CD14-positive monocyte (primary cell): ENCODE data around the gene MC5R. TPM values are rescaled to one million over a fixed set of nuclear protein-coding genes. Genes with fewer than 3 reads are reported as not detected.

Source experiments
- DNase-seq, 3 donors: peaks; one replicate each; pipeline ENCODE4 v3.0.0-alpha.2; 2011 to 2022
- H2AFZ ChIP-seq: 2 replicates; pipeline ENCODE4 v1.6.0; 2012; ENCODE audit warnings: mild to moderate bottlenecking, low read depth, low read length, inconsistent platforms; ENCODE audit not compliant: insufficient read depth, poor library complexity, severe bottlenecking
- H3K27ac ChIP-seq, 2 donors: 1 replicate in 1 of 2; 2 replicates in 1 of 2; pipeline ENCODE4 v1.5.1; 2012 to 2013; ENCODE audit warnings: low read length in 2 of 2, control low read depth in 1 of 2, inconsistent platforms in 1 of 2, low read depth in 1 of 2, mild to moderate bottlenecking in 1 of 2
- H3K27me3 ChIP-seq, 2 donors: one replicate each; pipeline versions ENCODE4 v1.6.0 to v1.6.1; 2011 to 2013; ENCODE audit warnings: low read length in 2 of 2; ENCODE audit not compliant: control insufficient read depth in 2 of 2, insufficient read depth in 2 of 2
- H3K36me3 ChIP-seq, 2 donors: replicated peaks in 1 of 2; 1 replicate in 1 of 2; 2 replicates in 1 of 2; pipeline versions ENCODE4 v1.5.1 to v1.6.1; 2012 to 2013; ENCODE audit warnings: low read length in 2 of 2, control low read depth in 1 of 2, inconsistent platforms in 1 of 2, mild to moderate bottlenecking in 1 of 2; ENCODE audit not compliant: insufficient read depth in 2 of 2, control insufficient read depth in 1 of 2
- H3K4me1 ChIP-seq, 2 donors: 1 replicate in 1 of 2; 2 replicates in 1 of 2; pipeline versions ENCODE4 v1.5.1 to v1.6.1; 2012 to 2013; ENCODE audit warnings: low read length in 2 of 2, control low read depth in 1 of 2, inconsistent platforms in 1 of 2, mild to moderate bottlenecking in 1 of 2, moderate library complexity in 1 of 2; ENCODE audit not compliant: insufficient read depth in 2 of 2, control insufficient read depth in 1 of 2
- H3K4me2 ChIP-seq: replicated peaks from 2 replicates; pipeline ENCODE3; 2012; ENCODE audit warnings: low read length, moderate library complexity, mild to moderate bottlenecking; ENCODE audit not compliant: poor library complexity, severe bottlenecking; ENCODE audit errors: extremely low read depth
- H3K4me3 ChIP-seq, 3 experiments: fragments of 200-600 bp in 1 of 3; sonication (generic) in 1 of 3; replicated peaks in 1 of 3; 1 replicate in 2 of 3; 2 replicates in 1 of 3; pipeline ENCODE4 v1.5.1; 2011 to 2013; ENCODE audit warnings: low read length in 3 of 3, mild to moderate bottlenecking in 3 of 3, control low read depth in 2 of 3, low read depth in 2 of 3, inconsistent platforms in 1 of 3, moderate library complexity in 1 of 3
- H3K79me2 ChIP-seq: 2 replicates; pipeline ENCODE4 v1.6.0; 2012; ENCODE audit warnings: mild to moderate bottlenecking, control low read depth, inconsistent platforms, low read length, moderate library complexity; ENCODE audit not compliant: insufficient read depth
- H3K9ac ChIP-seq: 2 replicates; pipeline ENCODE4 v1.6.0; 2017; ENCODE audit warnings: low read length, mild to moderate bottlenecking; ENCODE audit not compliant: insufficient read depth, poor library complexity, severe bottlenecking
- H3K9me3 ChIP-seq, 2 donors: replicated peaks in 1 of 2; 1 replicate in 1 of 2; 2 replicates in 1 of 2; pipeline versions ENCODE4 v1.5.1 to v1.6.1; 2012 to 2013; ENCODE audit warnings: low read length in 2 of 2, control low read depth in 1 of 2; ENCODE audit not compliant: control insufficient read depth in 1 of 2, insufficient read depth in 1 of 2
- H4K20me1 ChIP-seq: 2 replicates; pipeline ENCODE4 v1.6.0; 2012; ENCODE audit warnings: mild to moderate bottlenecking, low read length, control low read depth, moderate library complexity; ENCODE audit not compliant: insufficient read depth
- H3K27ac Mint-ChIP-seq, 7 donors: one replicate each; pipeline ENCODE4 v1.8.0; 2020; ENCODE audit warnings: mild to moderate bottlenecking in 7 of 7, mixed read lengths in 7 of 7, moderate library complexity in 6 of 7, inconsistent platforms in 2 of 7
- H3K27me3 Mint-ChIP-seq, 3 donors: one replicate each; pipeline ENCODE4 v1.8.0; 2021 to 2022; ENCODE audit warnings: low read depth in 3 of 3, mild to moderate bottlenecking in 3 of 3, mixed read lengths in 3 of 3, moderate library complexity in 3 of 3, inconsistent platforms in 1 of 3
- H3K36me3 Mint-ChIP-seq, 2 donors: one replicate each; pipeline ENCODE4 v1.8.0; 2020; ENCODE audit warnings: mixed read lengths in 2 of 2, inconsistent platforms in 1 of 2, mild to moderate bottlenecking in 1 of 2
- H3K4me1 Mint-ChIP-seq: one replicate; pipeline ENCODE4 v1.8.0; 2020; ENCODE audit warnings: mild to moderate bottlenecking, mixed read lengths
- H3K4me3 Mint-ChIP-seq, 2 donors: one replicate each; pipeline ENCODE4 v1.8.0; 2020; ENCODE audit warnings: mild to moderate bottlenecking in 2 of 2, mixed read lengths in 2 of 2, moderate library complexity in 1 of 2
- H3K9me3 Mint-ChIP-seq, 7 donors: one replicate each; pipeline ENCODE4 v1.8.0; 2020 to 2022; ENCODE audit warnings: mixed read lengths in 7 of 7, mild to moderate bottlenecking in 6 of 7, moderate library complexity in 6 of 7, inconsistent platforms in 2 of 7
- CTCF ChIP-seq: fragments of 200-600 bp; IDR thresholded peaks from one replicate; pipeline ENCODE4 v1.8.0; 2022; ENCODE audit warnings: antibody characterized with exemption, mild to moderate bottlenecking
- WGBS: methylation state at CpG from one replicate; pipeline ENCODE4 v1.1.5; 2013; ENCODE audit warnings: missing lambda C conversion rate; ENCODE audit not compliant: insufficient coverage; 5-methylcytosine and 5-hydroxymethylcytosine counted together
- intact Hi-C, 2 donors: fragments of 100-400 bp; cut with micrococcal nuclease; formaldehyde crosslinking; loops; one replicate each; pipeline versions ENCODE4 v1.15.0 to v1.15.1; 2023
- polyA plus RNA-seq, 3 donors: library from polyadenylated mRNA; depleted of rRNA in 1 of 3; unstranded in 2 of 3; stranded (reverse) in 1 of 3; fragments of 300-500 nt in 2 of 3; fragments of >200 nt in 1 of 3; fragmentation: Illumina TruSeq in 2 of 3; gene quantifications; 1 replicate in 2 of 3; 2 replicates in 1 of 3; pipeline ENCODE4 v1.2.3, GENCODE V29; 2012 to 2021

Gene MC5R
- polyA plus RNA-seq, 3 donors, result 0.12 to 0.13 TPM; not detected in 1

GRCh38 chr18:13801260-13801601, 22.7 kb upstream of the MC5R start:
- H3K27me3 Mint-ChIP-seq, result peaks cover 33 to 44% (median 34%) of the 10 kb centered on the region in 3 donors
- peaks cover 22 to 41% of the 10 kb centered on the region in 2 donors for H3K27me3 ChIP-seq
- H3K9ac ChIP-seq, result no peak overlapping the region
- no peak for TF ChIP-seq CTCF
- no peaks in the 10 kb centered on the region for H4K20me1 ChIP-seq
- intact Hi-C loops, result no loop called here
- no peak overlapping the region for H3K27ac Mint-ChIP-seq
- peaks cover 0 to 5% of the 10 kb centered on the region in 2 donors for H3K9me3 ChIP-seq
- H3K36me3 Mint-ChIP-seq, result no peaks in the 10 kb centered on the region
- H3K4me3 ChIP-seq, result no peak overlapping the region
- DNase-seq, result no peak
- no peak overlapping the region for H2AFZ ChIP-seq
- 3% methylated on average over 7 of the region's 15 CpGs for WGBS
- no peak overlapping the region for H3K27ac ChIP-seq
- peak overlapping the region; percentile 1 for H3K4me2 ChIP-seq
- peak overlapping the region in 1 of 2 donors; percentile 87 for H3K4me3 Mint-ChIP-seq
- H3K36me3 ChIP-seq, result no peaks in the 10 kb centered on the region
- H3K4me1 ChIP-seq, result peaks cover 0 to 3% of the 10 kb centered on the region in 2 donors
- H3K4me1 Mint-ChIP-seq, result peaks cover 6% of the 10 kb centered on the region
- peaks cover 0 to 8% (median 2%) of the 10 kb centered on the region in 7 donors for H3K9me3 Mint-ChIP-seq
- no peaks in the 10 kb centered on the region for H3K79me2 ChIP-seq

- H3K4me1 ChIP-seq, result peaks cover 0 to 3% of the 10 kb centered on the region in 2 donors
- H3K27me3 ChIP-seq, result peaks cover 22 to 32% of the 10 kb centered on the region in 2 donors
- H4K20me1 ChIP-seq, result no peaks in the 10 kb centered on the region
- Mint-ChIP-seq H3K27me3 (peaks cover 27 to 33% (median 29%) of the 10 kb centered on the region in 3 donors), H3K36me3 (no peaks in the 10 kb centered on the region), H3K4me3 (no peak overlapping the region), H3K9me3 (peaks cover 0 to 8% (median 0%) of the 10 kb centered on the region in 7 donors), H3K27ac (no peak overlapping the region), H3K4me1 (peaks cover 6% of the 10 kb centered on the region)
- H3K9me3 ChIP-seq, result peaks cover 0 to 5% of the 10 kb centered on the region in 2 donors
- H3K79me2 ChIP-seq, result no peaks in the 10 kb centered on the region
- H3K4me3 ChIP-seq, result no peak overlapping the region
- intact Hi-C loops, result no loop called here
- no peak overlapping the region for H3K27ac ChIP-seq
- no peak overlapping the region for H2AFZ ChIP-seq
- no peak overlapping the region for H3K4me2 ChIP-seq
- DNase-seq, result no peak
- 77% methylated on average over 4 of the region's 4 CpGs for WGBS
- no peak overlapping the region for H3K9ac ChIP-seq
- no peaks in the 10 kb centered on the region for H3K36me3 ChIP-seq
- no peak for TF ChIP-seq CTCF
Observed at GRCh38 chr18:13804305-13804704, 19.6 kb upstream of the MC5R start.
